ENCODE data around the gene ANXA11.

- TF ChIP-seq POLR2A (IDR thresholded peaks at IDR 0.05), result no peak
- no peak for TF ChIP-seq CTCF (IDR thresholded peaks at IDR 0.05)
Measured at GRCh38 chr10:80185578-80186299, 19.6 kb downstream of the ANXA11 start.
